ENCODE data around the gene RBM33. TPM values are rescaled to one million over a fixed set of nuclear protein-coding genes. Genes with fewer than 3 reads are reported as not detected.

The RBM33 gene
- total and polyA plus RNA-seq, 2 donors: 23.5 to 58.5 TPM

- peak in 1 of 9 donors; percentile 24 for DNase-seq (ENCODE audit: low read depth in 6 of 9, low spot score in 9 of 9)
- Histone ChIP-seq H3K9me3 (ENCODE audit: control insufficient read depth in 2 of 2, insufficient read depth in 1 of 2, low read length in 1 of 2) (peaks cover 0 to 5% of the 10 kb centered on the region in 2 donors), H3K4me3 (ENCODE audit: low read length in 2 of 2) (peak overlapping the region in 1 of 2 donors; percentile 30), H3K4me1 (ENCODE audit: control insufficient read depth in 2 of 2, insufficient read depth in 2 of 2, low read length in 2 of 2) (peaks cover 13 to 15% of the 10 kb centered on the region in 2 donors), H3K27ac (ENCODE audit: low read depth in 1 of 2, low read length in 1 of 2) (no peak overlapping the region), H3K27me3 (ENCODE audit: control insufficient read depth in 2 of 2, insufficient read depth in 1 of 2, low read length in 1 of 2) (peaks cover 95 to 100% of the 10 kb centered on the region in 2 donors), H3K36me3 (ENCODE audit: control insufficient read depth in 2 of 2, insufficient read depth in 2 of 2, low read length in 1 of 2) (no peaks in the 10 kb centered on the region)
- 1% methylated on average over 96 of the region's 96 CpGs for WGBS
Measured at GRCh38 chr7:155803418-155804376, 159.2 kb downstream of the RBM33 start.

GRCh38 chr7:155804431-155804831, 160.0 kb downstream of the RBM33 start:
- Histone ChIP-seq H3K9me3 (ENCODE audit: control insufficient read depth in 2 of 2, insufficient read depth in 1 of 2, low read length in 1 of 2) (peaks cover 0 to 5% of the 10 kb centered on the region in 2 donors), H3K4me1 (ENCODE audit: control insufficient read depth in 2 of 2, insufficient read depth in 2 of 2, low read length in 2 of 2) (peaks cover 13 to 15% of the 10 kb centered on the region in 2 donors), H3K4me3 (ENCODE audit: low read length in 2 of 2) (no peak overlapping the region), H3K36me3 (ENCODE audit: control insufficient read depth in 2 of 2, insufficient read depth in 2 of 2, low read length in 1 of 2) (no peaks in the 10 kb centered on the region), H3K27me3 (ENCODE audit: control insufficient read depth in 2 of 2, insufficient read depth in 1 of 2, low read length in 1 of 2) (peaks cover 98 to 100% of the 10 kb centered on the region in 2 donors), H3K27ac (ENCODE audit: low read depth in 1 of 2, low read length in 1 of 2) (no peak overlapping the region)
- WGBS: 6% methylated on average over 17 of the region's 17 CpGs
- DNase-seq (ENCODE audit: low read depth in 6 of 9, low spot score in 9 of 9): no peak

GRCh38 chr7:155804897-155805825, 160.7 kb downstream of the RBM33 start:
- peak overlapping the region in 1 of 2 donors; percentile 27 for H3K4me3 ChIP-seq (ENCODE audit: low read length in 2 of 2)
- H3K9me3 ChIP-seq (ENCODE audit: control insufficient read depth in 2 of 2, insufficient read depth in 1 of 2, low read length in 1 of 2): peaks cover 0 to 2% of the 10 kb centered on the region in 2 donors
- peaks cover 13 to 15% of the 10 kb centered on the region in 2 donors for H3K4me1 ChIP-seq (ENCODE audit: control insufficient read depth in 2 of 2, insufficient read depth in 2 of 2, low read length in 2 of 2)
- WGBS: 2% methylated on average over 91 of the region's 91 CpGs
- DNase-seq (ENCODE audit: low read depth in 6 of 9, low spot score in 9 of 9): peak in 7 of 9 donors; percentile 41 to 77 (median 55)
- no peaks in the 10 kb centered on the region for H3K36me3 ChIP-seq (ENCODE audit: control insufficient read depth in 2 of 2, insufficient read depth in 2 of 2, low read length in 1 of 2)
- H3K27me3 ChIP-seq (ENCODE audit: control insufficient read depth in 2 of 2, insufficient read depth in 1 of 2, low read length in 1 of 2): peaks cover 99 to 100% of the 10 kb centered on the region in 2 donors
- no peak overlapping the region for H3K27ac ChIP-seq (ENCODE audit: low read depth in 1 of 2, low read length in 1 of 2)

- WGBS: 1% methylated on average over 18 of the region's 18 CpGs
- Histone ChIP-seq H3K36me3 (ENCODE audit: control insufficient read depth in 2 of 2, insufficient read depth in 2 of 2, low read length in 1 of 2) (no peaks in the 10 kb centered on the region), H3K4me1 (ENCODE audit: control insufficient read depth in 2 of 2, insufficient read depth in 2 of 2, low read length in 2 of 2) (peaks cover 13 to 15% of the 10 kb centered on the region in 2 donors), H3K27ac (ENCODE audit: low read depth in 1 of 2, low read length in 1 of 2) (no peak overlapping the region), H3K9me3 (ENCODE audit: control insufficient read depth in 2 of 2, insufficient read depth in 1 of 2, low read length in 1 of 2) (peaks cover 0 to 2% of the 10 kb centered on the region in 2 donors), H3K4me3 (ENCODE audit: low read length in 2 of 2) (no peak overlapping the region), H3K27me3 (ENCODE audit: control insufficient read depth in 2 of 2, insufficient read depth in 1 of 2, low read length in 1 of 2) (peaks cover 99% of the 10 kb centered on the region in 2 donors)
- no peak for DNase-seq (ENCODE audit: low read depth in 6 of 9, low spot score in 9 of 9)
Measured at GRCh38 chr7:155805826-155806095, 161.3 kb downstream of the RBM33 start.

GRCh38 chr7:155806096-155806871, 161.8 kb downstream of the RBM33 start:
- Histone ChIP-seq H3K36me3 (ENCODE audit: control insufficient read depth in 2 of 2, insufficient read depth in 2 of 2, low read length in 1 of 2) (no peaks in the 10 kb centered on the region), H3K27ac (ENCODE audit: low read depth in 1 of 2, low read length in 1 of 2) (no peak overlapping the region), H3K27me3 (ENCODE audit: control insufficient read depth in 2 of 2, insufficient read depth in 1 of 2, low read length in 1 of 2) (peaks cover 99% of the 10 kb centered on the region in 2 donors), H3K4me3 (ENCODE audit: low read length in 2 of 2) (no peak overlapping the region), H3K9me3 (ENCODE audit: control insufficient read depth in 2 of 2, insufficient read depth in 1 of 2, low read length in 1 of 2) (peaks cover 0 to 2% of the 10 kb centered on the region in 2 donors), H3K4me1 (ENCODE audit: control insufficient read depth in 2 of 2, insufficient read depth in 2 of 2, low read length in 2 of 2) (peaks cover 13 to 15% of the 10 kb centered on the region in 2 donors)
- WGBS: 12% methylated on average over 47 of the region's 47 CpGs
- DNase-seq (ENCODE audit: low read depth in 6 of 9, low spot score in 9 of 9): no peak

GRCh38 chr7:155807065-155807671, 162.7 kb downstream of the RBM33 start:
- no peak overlapping the region for H3K4me3 ChIP-seq (ENCODE audit: low read length in 2 of 2)
- H3K4me1 ChIP-seq (ENCODE audit: control insufficient read depth in 2 of 2, insufficient read depth in 2 of 2, low read length in 2 of 2): peaks cover 13 to 15% of the 10 kb centered on the region in 2 donors
- WGBS: 15% methylated on average over 19 of the region's 19 CpGs
- H3K36me3 ChIP-seq (ENCODE audit: control insufficient read depth in 2 of 2, insufficient read depth in 2 of 2, low read length in 1 of 2): no peaks in the 10 kb centered on the region
- peaks cover 99% of the 10 kb centered on the region in 2 donors for H3K27me3 ChIP-seq (ENCODE audit: control insufficient read depth in 2 of 2, insufficient read depth in 1 of 2, low read length in 1 of 2)
- H3K9me3 ChIP-seq (ENCODE audit: control insufficient read depth in 2 of 2, insufficient read depth in 1 of 2, low read length in 1 of 2): peaks cover 0 to 2% of the 10 kb centered on the region in 2 donors
- no peak overlapping the region for H3K27ac ChIP-seq (ENCODE audit: low read depth in 1 of 2, low read length in 1 of 2)
- DNase-seq (ENCODE audit: low read depth in 6 of 9, low spot score in 9 of 9): no peak

GRCh38 chr7:155807789-155808548, 163.5 kb downstream of the RBM33 start:
- Histone ChIP-seq H3K36me3 (ENCODE audit: control insufficient read depth in 2 of 2, insufficient read depth in 2 of 2, low read length in 1 of 2) (no peaks in the 10 kb centered on the region), H3K27ac (ENCODE audit: low read depth in 1 of 2, low read length in 1 of 2) (no peak overlapping the region), H3K4me3 (ENCODE audit: low read length in 2 of 2) (no peak overlapping the region), H3K27me3 (ENCODE audit: control insufficient read depth in 2 of 2, insufficient read depth in 1 of 2, low read length in 1 of 2) (peaks cover 97 to 99% of the 10 kb centered on the region in 2 donors), H3K4me1 (ENCODE audit: control insufficient read depth in 2 of 2, insufficient read depth in 2 of 2, low read length in 2 of 2) (peaks cover 13 to 15% of the 10 kb centered on the region in 2 donors), H3K9me3 (ENCODE audit: control insufficient read depth in 2 of 2, insufficient read depth in 1 of 2, low read length in 1 of 2) (peaks cover 0 to 2% of the 10 kb centered on the region in 2 donors)
- WGBS: 6% methylated on average over 33 of the region's 33 CpGs
- no peak for DNase-seq (ENCODE audit: low read depth in 6 of 9, low spot score in 9 of 9)
